OCI-LY1 (cell line): ENCODE results near the gene IPMK.

ENCODE experiments used
- H2AFZ ChIP-seq: fragments of 200-600 bp; sonication (generic), shearing (Covaris generic); 2 replicates; pipeline ENCODE4 v1.6.0; 2014; ENCODE audit warnings: antibody characterized with exemption, mild to moderate bottlenecking, low read length
- H3F3A ChIP-seq: fragments of 200-600 bp; sonication (generic), shearing (Covaris generic); 2 replicates; pipeline ENCODE4 v1.6.0; 2014; ENCODE audit warnings: mild to moderate bottlenecking, antibody characterized with exemption, low read length, moderate library complexity; ENCODE audit not compliant: insufficient read depth
- H3K27ac ChIP-seq: fragments of 200-600 bp; sonication (generic); 2 replicates; pipeline ENCODE4 v1.5.1; 2014; ENCODE audit warnings: low read length, mixed run types, mild to moderate bottlenecking, low read depth; ENCODE audit not compliant: poor library complexity, severe bottlenecking
- H3K27me3 ChIP-seq: fragments of 200-600 bp; sonication (generic); 2 replicates; pipeline ENCODE4 v1.6.0; 2014; ENCODE audit warnings: antibody characterized with exemption, mild to moderate bottlenecking, low read length, moderate library complexity; ENCODE audit not compliant: insufficient read depth
- H3K36me3 ChIP-seq: fragments of 200-600 bp; sonication (generic); 2 replicates; pipeline ENCODE4 v1.6.1; 2014; ENCODE audit warnings: mild to moderate bottlenecking, antibody characterized with exemption, low read length, moderate library complexity, mixed read lengths; ENCODE audit not compliant: insufficient read depth
- H3K4me1 ChIP-seq: fragments of 200-600 bp; sonication (generic); 2 replicates; pipeline ENCODE4 v1.5.1; 2014; ENCODE audit warnings: mild to moderate bottlenecking, low read length, moderate library complexity; ENCODE audit not compliant: insufficient read depth, severe bottlenecking
- H3K4me2 ChIP-seq: fragments of 200-600 bp; sonication (generic), shearing (Covaris generic); 2 replicates; pipeline ENCODE4 v1.6.1; 2014; ENCODE audit warnings: low read length
- H3K4me3 ChIP-seq: fragments of 200-600 bp; sonication (generic); 2 replicates; pipeline ENCODE4 v1.5.1; 2014; ENCODE audit warnings: low read length, low read depth, mild to moderate bottlenecking, mixed read lengths; ENCODE audit not compliant: poor library complexity, severe bottlenecking
- H3K79me2 ChIP-seq: fragments of 200-600 bp; shearing (Covaris generic); 2 replicates; pipeline ENCODE4 v1.6.1; 2016; ENCODE audit warnings: mixed run types, low read length, mixed read lengths; ENCODE audit not compliant: insufficient read depth
- H3K9ac ChIP-seq: fragments of 200-600 bp; sonication (generic), shearing (Covaris generic); 2 replicates; pipeline ENCODE4 v1.6.1; 2014; ENCODE audit warnings: mild to moderate bottlenecking, low read length, mixed read lengths
- H3K9me2 ChIP-seq: fragments of 200-600 bp; sonication (generic), shearing (Covaris generic); 2 replicates; pipeline ENCODE4 v1.6.1; 2014; ENCODE audit warnings: low read depth, mild to moderate bottlenecking, low read length, mixed read lengths
- H3K9me3 ChIP-seq: fragments of 200-600 bp; shearing (Covaris generic); 2 replicates; pipeline ENCODE4 v1.6.1; 2014; ENCODE audit warnings: low read length, mixed read lengths
- H4K20me1 ChIP-seq: fragments of 200-600 bp; sonication (generic), shearing (Covaris generic); 2 replicates; pipeline ENCODE4 v1.6.0; 2016; ENCODE audit warnings: mild to moderate bottlenecking, low read length; ENCODE audit not compliant: insufficient read depth
- CTCF ChIP-seq: fragments of 200-600 bp; sonication (generic), shearing (Covaris generic); IDR thresholded peaks from 2 replicates; pipeline ENCODE4 v1.5.1; 2017; ENCODE audit warnings: mild to moderate bottlenecking, antibody characterized with exemption, low read length, moderate library complexity, mixed read lengths
- EZH2 ChIP-seq: fragments of 200-600 bp; sonication (generic), shearing (Covaris generic); IDR thresholded peaks from 2 replicates; pipeline ENCODE4 v1.8.0; 2017; ENCODE audit warnings: borderline replicate concordance, mixed run types, mild to moderate bottlenecking, antibody characterized with exemption, low read length, moderate library complexity, mixed read lengths

The IPMK gene

GRCh38 chr10:58210160-58210559 lies 57.5 kb downstream of the IPMK start:
- Histone ChIP-seq H3K27me3 (no peaks in the 10 kb centered on the region), H3K4me1 (no peaks in the 10 kb centered on the region), H3F3A (no peaks in the 10 kb centered on the region), H3K4me3 (no peak overlapping the region), H3K9me2 (no peaks in the 10 kb centered on the region), H3K9me3 (no peaks in the 10 kb centered on the region), H3K9ac (no peak overlapping the region), H4K20me1 (no peaks in the 10 kb centered on the region), H3K36me3 (peaks cover 47% of the 10 kb centered on the region), H3K79me2 (no peaks in the 10 kb centered on the region), H3K4me2 (no peak overlapping the region), H2AFZ (no peak overlapping the region), H3K27ac (no peak overlapping the region)
- TF ChIP-seq CTCF (no peak), EZH2 (no peak)

GRCh38 chr10:58209669-58210068 lies 58.0 kb downstream of the IPMK start:
- no peaks in the 10 kb centered on the region for H3K9me2 ChIP-seq
- H3K79me2 ChIP-seq = no peaks in the 10 kb centered on the region
- H3K36me3 ChIP-seq = peaks cover 42% of the 10 kb centered on the region
- H3K4me3 ChIP-seq = no peak overlapping the region
- H3K4me1 ChIP-seq = no peaks in the 10 kb centered on the region
- H3K27me3 ChIP-seq = no peaks in the 10 kb centered on the region
- H3K9ac ChIP-seq = no peak overlapping the region
- no peak overlapping the region for H3K4me2 ChIP-seq
- no peak for TF ChIP-seq EZH2
- no peak for TF ChIP-seq CTCF
- H3K9me3 ChIP-seq = no peaks in the 10 kb centered on the region
- H3F3A ChIP-seq = no peaks in the 10 kb centered on the region
- no peak overlapping the region for H2AFZ ChIP-seq
- no peak overlapping the region for H3K27ac ChIP-seq
- no peaks in the 10 kb centered on the region for H4K20me1 ChIP-seq

GRCh38 chr10:58206251-58206650 lies 61.4 kb downstream of the IPMK start:
- Histone ChIP-seq H3K36me3 (peaks cover 22% of the 10 kb centered on the region; the same call in 1 of the 2 replicates), H3F3A (no peaks in the 10 kb centered on the region), H3K4me1 (no peaks in the 10 kb centered on the region), H3K79me2 (no peaks in the 10 kb centered on the region), H4K20me1 (no peaks in the 10 kb centered on the region), H3K9me3 (no peaks in the 10 kb centered on the region), H3K4me3 (no peak overlapping the region), H2AFZ (no peak overlapping the region), H3K27me3 (no peaks in the 10 kb centered on the region), H3K27ac (no peak overlapping the region), H3K9ac (no peak overlapping the region), H3K9me2 (no peaks in the 10 kb centered on the region), H3K4me2 (no peak overlapping the region)
- TF ChIP-seq EZH2 (no peak), CTCF (no peak)
